ENCODE measurements around the gene RNF19B. TPM values are rescaled to one million over a fixed set of nuclear protein-coding genes. Genes with fewer than 3 reads are reported as not detected.

Gene RNF19B
- total and polyA plus RNA-seq, 2 donors = 8.7 to 15.0 TPM

Other genes starting within 250 kb of the RNF19B start
- 33.4 TPM for gene YARS1, start 147.5 kb downstream of the RNF19B start, total RNA-seq
- 39.8 TPM for gene YARS1, start 147.5 kb downstream of the RNF19B start, polyA plus RNA-seq
- gene S100PBP, start 147.2 kb downstream of the RNF19B start, total RNA-seq = 62.0 TPM
- gene S100PBP, start 147.2 kb downstream of the RNF19B start, polyA plus RNA-seq = 13.6 TPM
- gene FNDC5, start 93.9 kb downstream of the RNF19B start, total RNA-seq = 50.5 TPM
- 1.5 TPM for gene FNDC5, start 93.9 kb downstream of the RNF19B start, polyA plus RNA-seq
- not detected for gene HPCA, start 78.3 kb downstream of the RNF19B start, total RNA-seq
- 0.29 TPM for gene HPCA, start 78.3 kb downstream of the RNF19B start, polyA plus RNA-seq
- 12.8 TPM for gene TMEM54, start 63.4 kb downstream of the RNF19B start, total RNA-seq
- gene TMEM54, start 63.4 kb downstream of the RNF19B start, polyA plus RNA-seq = 67.8 TPM
- gene AK2, start 72.1 kb upstream of the RNF19B start, total RNA-seq = 79.1 TPM
- 83.1 TPM for gene AK2, start 72.1 kb upstream of the RNF19B start, polyA plus RNA-seq
- gene AZIN2, start 116.3 kb upstream of the RNF19B start, total RNA-seq = 9.6 TPM
- 3.1 TPM for gene AZIN2, start 116.3 kb upstream of the RNF19B start, polyA plus RNA-seq
- gene TRIM62, start 217.2 kb upstream of the RNF19B start, total RNA-seq = 4.1 TPM
- 7.6 TPM for gene TRIM62, start 217.2 kb upstream of the RNF19B start, polyA plus RNA-seq

Data from urinary bladder (tissue), 2 donors.